Cardiac septum (tissue), 1 donor: ENCODE measurements around the gene L3MBTL3. TPM values are rescaled to one million over a fixed set of nuclear protein-coding genes. Genes with fewer than 3 reads are reported as not detected.

Experiments used
- DNase-seq: peaks from one replicate; pipeline ENCODE4 v3.0.0-alpha.2; 2020; ENCODE audit warnings: low spot score
- intact Hi-C: fragments of 100-400 bp; cut with DNase I; formaldehyde crosslinking; loops from one replicate; pipeline ENCODE4 v1.14.0; 2022
- total RNA-seq: library from RNA; stranded (reverse); fragmentation: NEBNext Ultra II Directional; extraction: Animal tissue kit (Norgen Biotek cat#: 25700); gene quantifications from one replicate; pipeline ENCODE4 v1.2.1, GENCODE V29; 2021
- donor health status: DM: no; HTN: no; CAD: no.

The L3MBTL3 gene
- total RNA-seq, 1 donor from 2014 or later = 2.8 TPM

- intact Hi-C loops = no loop called here
- DNase-seq = peak; percentile 87
Measured at GRCh38 chr6:130020907-130021629, 2.7 kb downstream of the L3MBTL3 start.

- DNase-seq = no peak
- intact Hi-C loops = no loop called here
Measured at GRCh38 chr6:130026859-130027258, 8.5 kb downstream of the L3MBTL3 start.

- intact Hi-C loops = no loop called here
- DNase-seq = no peak
Measured at GRCh38 chr6:130027948-130028347, 9.6 kb downstream of the L3MBTL3 start.

GRCh38 chr6:130029163-130029562 lies 10.8 kb downstream of the L3MBTL3 start:
- intact Hi-C loops = no loop called here
- DNase-seq = no peak

GRCh38 chr6:130032758-130033340 lies 14.5 kb downstream of the L3MBTL3 start:
- intact Hi-C loops = no loop called here
- DNase-seq = no peak

- intact Hi-C loops = no loop called here
- DNase-seq = no peak
Measured at GRCh38 chr6:130033949-130034348, 15.6 kb downstream of the L3MBTL3 start.

- DNase-seq = no peak
- intact Hi-C loops = no loop called here
Measured at GRCh38 chr6:130034378-130035146, 16.2 kb downstream of the L3MBTL3 start.

- no peak for DNase-seq
- intact Hi-C loops = no loop called here
Measured at GRCh38 chr6:130035211-130035610, 16.8 kb downstream of the L3MBTL3 start.

- intact Hi-C loops = no loop called here
- no peak for DNase-seq
Measured at GRCh38 chr6:130037207-130037811, 18.9 kb downstream of the L3MBTL3 start.

GRCh38 chr6:130041594-130041993 lies 23.2 kb downstream of the L3MBTL3 start:
- intact Hi-C loops = no loop called here
- no peak for DNase-seq

- no peak for DNase-seq
- intact Hi-C loops = no loop called here
Measured at GRCh38 chr6:130043344-130043743, 25.0 kb downstream of the L3MBTL3 start.

GRCh38 chr6:130045622-130046021 lies 27.2 kb downstream of the L3MBTL3 start:
- DNase-seq = no peak
- intact Hi-C loops = no loop called here

GRCh38 chr6:130046671-130047070 lies 28.3 kb downstream of the L3MBTL3 start:
- intact Hi-C loops = no loop called here
- no peak for DNase-seq

- DNase-seq = no peak
Measured at GRCh38 chr6:130047088-130047995, 29.0 kb downstream of the L3MBTL3 start.

GRCh38 chr6:130050230-130050629 lies 31.8 kb downstream of the L3MBTL3 start:
- intact Hi-C loops = no loop called here

More at GRCh38 chr6:130047088-130047995, 29.0 kb downstream of the L3MBTL3 start:
- intact Hi-C loops = no loop called here

GRCh38 chr6:130054725-130055124 lies 36.3 kb downstream of the L3MBTL3 start:
- no peak for DNase-seq
- intact Hi-C loops = no loop called here

More at GRCh38 chr6:130050230-130050629, 31.8 kb downstream of the L3MBTL3 start:
- DNase-seq = no peak

GRCh38 chr6:130055271-130055670 lies 36.9 kb downstream of the L3MBTL3 start:
- intact Hi-C loops = no loop called here
- no peak for DNase-seq

GRCh38 chr6:130057495-130057894 lies 39.1 kb downstream of the L3MBTL3 start:
- no peak for DNase-seq
- intact Hi-C loops = no loop called here

- DNase-seq = no peak
- intact Hi-C loops = no loop called here
Measured at GRCh38 chr6:130063806-130064205, 45.4 kb downstream of the L3MBTL3 start.
